ENCODE data around the gene MORN1.

MORN1 gene

DNA sequence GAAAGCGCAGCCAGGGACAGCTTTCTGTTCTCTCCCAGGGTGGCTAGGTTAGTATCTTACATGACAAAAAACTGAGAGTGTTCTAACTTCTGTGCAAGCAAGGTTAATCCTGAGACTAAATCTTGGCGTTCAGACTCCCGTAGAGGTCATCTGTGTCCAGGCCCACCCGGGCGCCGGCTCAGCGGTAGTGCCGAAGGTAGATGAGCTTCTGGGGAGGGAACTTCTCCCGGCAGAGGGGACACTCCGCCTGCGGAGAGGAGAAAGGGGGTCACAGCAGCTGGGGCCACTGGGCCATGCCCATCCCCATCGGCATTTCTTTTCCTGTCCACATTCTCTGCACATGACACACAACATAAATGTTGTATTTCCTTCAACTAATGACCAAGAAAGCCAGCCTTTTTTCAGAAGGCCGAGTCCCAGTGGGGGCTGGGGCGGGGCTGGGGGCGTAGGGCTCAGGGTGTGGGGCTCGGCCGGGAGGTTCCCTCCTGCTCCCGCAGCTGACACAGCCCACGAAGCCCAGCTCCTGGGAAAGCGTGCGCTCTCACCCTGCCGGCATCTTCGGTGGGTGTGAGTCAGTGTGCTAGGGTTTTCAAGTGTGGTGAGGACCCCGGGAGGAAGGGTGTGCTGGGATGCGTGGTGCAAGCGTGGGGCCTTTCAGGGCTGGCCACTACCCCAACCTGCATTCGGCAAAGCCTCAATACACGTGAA lies 14.4 kb upstream of the MORN1 start:
- TF ChIP-seq, protein P1, sequence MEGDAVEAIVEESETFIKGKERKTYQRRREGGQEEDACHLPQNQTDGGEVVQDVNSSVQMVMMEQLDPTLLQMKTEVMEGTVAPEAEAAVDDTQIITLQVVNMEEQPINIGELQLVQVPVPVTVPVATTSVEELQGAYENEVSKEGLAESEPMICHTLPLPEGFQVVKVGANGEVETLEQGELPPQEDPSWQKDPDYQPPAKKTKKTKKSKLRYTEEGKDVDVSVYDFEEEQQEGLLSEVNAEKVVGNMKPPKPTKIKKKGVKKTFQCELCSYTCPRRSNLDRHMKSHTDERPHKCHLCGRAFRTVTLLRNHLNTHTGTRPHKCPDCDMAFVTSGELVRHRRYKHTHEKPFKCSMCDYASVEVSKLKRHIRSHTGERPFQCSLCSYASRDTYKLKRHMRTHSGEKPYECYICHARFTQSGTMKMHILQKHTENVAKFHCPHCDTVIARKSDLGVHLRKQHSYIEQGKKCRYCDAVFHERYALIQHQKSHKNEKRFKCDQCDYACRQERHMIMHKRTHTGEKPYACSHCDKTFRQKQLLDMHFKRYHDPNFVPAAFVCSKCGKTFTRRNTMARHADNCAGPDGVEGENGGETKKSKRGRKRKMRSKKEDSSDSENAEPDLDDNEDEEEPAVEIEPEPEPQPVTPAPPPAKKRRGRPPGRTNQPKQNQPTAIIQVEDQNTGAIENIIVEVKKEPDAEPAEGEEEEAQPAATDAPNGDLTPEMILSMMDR (IDR thresholded peaks at IDR 0.05; ENCODE audit: insufficient read depth, low read length, missing control alignments), result no peak
- no peak overlapping the region for H3K4me3 ChIP-seq (ENCODE audit: low read depth, low read length)
- ChIA-PET CTCF (interaction anchor here (1.2 kb wide), 1 partner anchor 206 kb away, joined by 4 read pairs; no protein-coding TSS in a partner anchor), POLR2A (interaction anchor here (0.6 kb wide), 1 partner anchor 1094 kb away, joined by 3 read pairs; no protein-coding TSS in a partner anchor)
- DNase-seq (ENCODE audit: low read depth, low spot score), result no peak

DNA sequence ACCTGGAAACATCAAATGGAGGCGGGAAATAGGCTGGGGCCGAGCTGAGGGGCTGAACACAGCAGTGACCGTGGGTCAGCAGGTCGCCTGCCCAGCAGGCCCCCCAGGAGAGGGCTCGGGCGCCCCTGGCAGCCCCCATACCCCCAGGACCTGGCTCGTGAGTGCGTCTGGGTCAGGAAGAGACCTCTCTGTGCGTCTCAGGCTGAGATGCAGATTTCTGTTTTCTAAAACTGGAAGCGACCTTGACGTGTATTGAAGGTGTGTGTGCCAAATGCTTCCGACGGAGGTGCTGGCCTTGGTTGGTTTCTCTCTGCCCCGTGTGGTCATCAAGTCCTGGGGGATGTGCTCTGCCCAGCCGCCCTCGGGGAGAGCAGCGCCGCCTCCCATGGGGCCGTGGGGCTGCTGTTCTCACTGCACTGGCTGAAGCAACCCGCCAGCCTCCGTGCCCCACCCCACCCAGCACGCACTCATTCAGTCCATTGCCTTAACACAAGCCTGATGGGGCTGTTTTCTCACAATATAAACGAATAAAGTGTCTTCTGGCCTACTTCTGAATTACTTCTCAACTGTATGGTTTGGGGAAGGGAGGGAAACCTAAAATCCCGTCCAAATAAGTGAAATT lies 13.6 kb upstream of the MORN1 start:
- DNase-seq (ENCODE audit: low read depth, low spot score), result no peak
- TF ChIP-seq, protein P1 (IDR thresholded peaks at IDR 0.05; ENCODE audit: insufficient read depth, low read length, missing control alignments), result no peak
- no peak overlapping the region for H3K4me3 ChIP-seq (ENCODE audit: low read depth, low read length)
- CTCF ChIA-PET, result interaction anchor here (1.2 kb wide), 1 partner anchor 205 kb away, joined by 4 read pairs; no protein-coding TSS in a partner anchor
- POLR2A ChIA-PET, result interaction anchor here (0.6 to 1.2 kb wide), 2 partner anchors 13 to 1093 kb away, joined by 3 to 5 read pairs; partner anchors contain the start of genes MORN1 and RER1

DNA sequence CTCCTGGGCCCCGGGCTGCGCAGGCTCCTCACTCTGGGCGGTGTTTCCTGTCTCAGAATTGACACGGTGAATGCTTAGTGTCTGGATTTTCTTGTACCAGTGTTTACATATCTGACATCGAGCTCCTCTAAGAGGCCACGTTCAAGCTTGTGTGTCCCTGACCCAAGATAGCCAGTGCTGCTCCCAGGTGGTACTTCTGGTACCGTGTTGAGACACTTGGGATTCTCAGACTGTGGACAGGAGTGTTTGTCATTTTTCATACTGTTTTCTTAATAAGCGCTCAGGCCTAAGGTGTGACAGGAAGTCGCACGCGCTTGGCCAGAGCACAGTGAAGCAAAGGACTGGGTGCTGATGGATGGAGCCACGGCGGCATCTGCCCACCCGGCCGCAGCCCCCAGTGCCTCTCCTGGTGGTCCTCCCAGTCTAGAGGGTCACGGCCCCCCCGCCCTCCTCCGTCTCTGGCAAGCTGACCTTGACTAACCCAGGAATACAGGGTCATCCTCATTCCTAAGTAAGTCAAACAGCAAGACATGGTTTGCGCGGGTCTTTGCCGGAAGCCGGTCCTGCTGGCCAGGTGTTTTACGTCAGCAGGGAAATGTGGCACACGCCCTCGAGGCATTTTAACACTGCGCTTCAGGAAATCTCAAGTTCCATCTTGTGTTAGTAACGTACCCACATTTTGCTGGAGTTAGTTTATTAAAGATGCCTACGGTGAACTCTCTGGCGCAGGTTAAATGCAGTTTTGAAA lies 13.0 kb upstream of the MORN1 start:
- no peak for DNase-seq (ENCODE audit: low read depth, low spot score)
- H3K4me3 ChIP-seq (ENCODE audit: low read depth, low read length), result no peak overlapping the region
- CTCF ChIA-PET, result interaction anchor here (2.0 kb wide), 1 partner anchor 209 kb away, joined by 9 read pairs; the partner anchor contains the start of gene FAAP20
- POLR2A ChIA-PET, result interaction anchor here (1.2 kb wide), 1 partner anchor 13 kb away, joined by 5 read pairs; the partner anchor contains the start of genes MORN1 and RER1
- TF ChIP-seq, protein P1 (IDR thresholded peaks at IDR 0.05; ENCODE audit: insufficient read depth, low read length, missing control alignments), result no peak

DNA sequence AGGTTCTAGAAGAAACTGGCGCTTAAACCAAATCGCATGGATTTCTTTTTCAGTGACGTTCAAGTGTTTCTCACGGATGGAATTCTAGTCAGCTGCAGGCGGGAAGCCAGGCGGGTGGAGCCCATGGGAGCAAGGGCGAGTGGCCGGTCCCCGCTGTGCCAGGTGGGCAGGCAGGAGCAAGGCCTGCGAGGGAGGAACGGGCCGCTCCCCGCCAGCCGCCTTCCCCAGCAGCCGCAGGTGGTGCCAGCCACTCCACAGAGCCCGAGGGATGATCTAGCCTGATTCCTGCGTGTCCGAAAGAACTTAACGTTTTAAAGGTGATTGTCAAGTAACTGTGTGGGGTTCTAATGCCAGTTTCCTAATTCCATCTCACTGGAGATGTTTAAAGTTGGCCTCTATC lies 11.9 kb upstream of the MORN1 start:
- TF ChIP-seq, protein P1 (IDR thresholded peaks at IDR 0.05; ENCODE audit: insufficient read depth, low read length, missing control alignments), result no peak
- no peak overlapping the region for H3K4me3 ChIP-seq (ENCODE audit: low read depth, low read length)
- CTCF ChIA-PET, result interaction anchor here (2.0 kb wide), 1 partner anchor 208 kb away, joined by 9 read pairs; the partner anchor contains the start of gene FAAP20
- DNase-seq (ENCODE audit: low read depth, low spot score), result no peak
- POLR2A ChIA-PET, result no interaction called here

DNA sequence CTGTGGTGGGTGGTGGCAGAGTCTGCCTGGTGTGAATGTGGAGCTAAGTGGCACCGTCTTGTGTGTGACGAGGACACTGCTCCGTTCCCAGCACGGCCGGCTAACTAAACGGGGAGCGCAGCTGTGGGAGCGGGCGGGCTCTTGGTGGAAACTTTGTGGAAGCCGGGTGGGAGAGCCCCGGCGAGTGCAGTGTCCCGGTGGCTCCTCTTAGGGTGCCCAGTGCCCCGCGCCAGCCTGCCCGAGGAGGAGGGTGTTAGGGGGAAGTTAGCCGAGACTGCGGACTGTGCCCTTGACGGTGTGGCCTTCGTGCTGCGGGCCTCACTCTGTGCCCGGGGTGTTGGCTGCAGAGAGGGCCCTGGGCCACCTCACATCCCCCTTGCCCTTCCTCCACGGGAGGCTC lies 11.1 kb upstream of the MORN1 start:
- H3K4me3 ChIP-seq (ENCODE audit: low read depth, low read length), result no peak overlapping the region
- CTCF ChIA-PET, result interaction anchor here (1.6 to 2.0 kb wide), 2 partner anchors 207 kb away, joined by 6 to 9 read pairs; partner anchors contain the start of gene FAAP20
- POLR2A ChIA-PET, result no interaction called here
- TF ChIP-seq, protein P1 (IDR thresholded peaks at IDR 0.05; ENCODE audit: insufficient read depth, low read length, missing control alignments), result no peak
- DNase-seq (ENCODE audit: low read depth, low spot score), result no peak

Measured in AG04449 (cell line).